Smooth muscle cell (in vitro differentiated cells): Measurements from ENCODE around the gene GRID1. TPM values are rescaled to one million over a fixed set of nuclear protein-coding genes. Genes with fewer than 3 reads are reported as not detected.

ENCODE experiments used
- DNase-seq: peaks from one replicate; lab custom pipeline; 2025; ENCODE audit not compliant: unreplicated experiment; lab: John Stamatoyannopoulos, UW
- H2AFZ ChIP-seq: fragments of 200-600 bp; sonication (generic); 2 replicates; pipeline ENCODE4 v1.6.0; 2016; ENCODE audit warnings: antibody characterized with exemption, low read depth, mild to moderate bottlenecking
- H3F3A ChIP-seq: fragments of 200-600 bp; sonication (generic); 2 replicates; pipeline ENCODE4 v1.6.0; 2017; ENCODE audit warnings: antibody characterized with exemption, low read depth
- H3K27ac ChIP-seq: fragments of 200-600 bp; sonication (generic); 2 replicates; pipeline ENCODE4 v1.5.1; 2016; ENCODE audit warnings: low read depth, mild to moderate bottlenecking
- H3K27me3 ChIP-seq: fragments of 200-600 bp; sonication (generic); 2 replicates; pipeline ENCODE4 v1.6.1; 2016; ENCODE audit warnings: low read depth, mild to moderate bottlenecking
- H3K36me3 ChIP-seq: fragments of 200-600 bp; sonication (generic); 2 replicates; pipeline ENCODE4 v1.5.1; 2016; ENCODE audit warnings: low read depth
- H3K4me1 ChIP-seq: fragments of 200-600 bp; sonication (generic); 2 replicates; pipeline ENCODE4 v1.5.1; 2016; ENCODE audit warnings: low read depth
- H3K4me2 ChIP-seq: fragments of 200-600 bp; sonication (generic); 2 replicates; pipeline ENCODE4 v1.6.0; 2016; ENCODE audit warnings: mild to moderate bottlenecking
- H3K4me3 ChIP-seq: fragments of 200-600 bp; sonication (generic); 2 replicates; pipeline ENCODE4 v1.5.1; 2016; ENCODE audit warnings: mild to moderate bottlenecking
- H3K79me2 ChIP-seq: fragments of 200-600 bp; sonication (generic); 2 replicates; pipeline ENCODE4 v1.6.0; 2016; ENCODE audit warnings: low read depth, mild to moderate bottlenecking
- H3K9ac ChIP-seq: fragments of 200-600 bp; sonication (generic); 2 replicates; pipeline ENCODE4 v1.6.0; 2016; ENCODE audit warnings: low read depth
- H3K9me3 ChIP-seq: fragments of 200-600 bp; sonication (generic); replicated peaks from 2 replicates; pipeline ENCODE4 v1.5.1; 2016; ENCODE audit warnings: low read depth
- H4K20me1 ChIP-seq: fragments of 200-600 bp; sonication (generic); 2 replicates; pipeline ENCODE4 v1.6.0; 2016; ENCODE audit warnings: low read depth
- WGBS: methylation state at CpG from one replicate; pipeline ENCODE4 v1.1.7; 2016; ENCODE audit warnings: low lambda C conversion rate; 5-methylcytosine and 5-hydroxymethylcytosine counted together
- polyA plus RNA-seq: library from polyadenylated mRNA; unstranded; fragments of >200 nt; fragmentation: Nextera tagmentation; extraction: Ambion mirVana; gene quantifications from 2 replicates; pipeline ENCODE4 v1.2.1, GENCODE V29; 2016
- total RNA-seq: library from RNA; depleted of rRNA; stranded (reverse); fragments of >200 nt; gene quantifications from 2 replicates; pipeline ENCODE4 v1.2.3, GENCODE V29; 2014
- TF ChIP-seq, protein P1 (sequence below): fragments of 200-600 bp; sonication (generic); IDR thresholded peaks from 2 replicates; pipeline ENCODE4 v1.5.1; 2017; ENCODE audit warnings: borderline replicate concordance, mild to moderate bottlenecking, antibody characterized with exemption; ENCODE audit not compliant: insufficient read depth, poor library complexity, severe bottlenecking

Gene GRID1
- total and polyA plus RNA-seq, 2 experiments from 2014 or later, result 4.4 to 7.4 TPM

DNA sequence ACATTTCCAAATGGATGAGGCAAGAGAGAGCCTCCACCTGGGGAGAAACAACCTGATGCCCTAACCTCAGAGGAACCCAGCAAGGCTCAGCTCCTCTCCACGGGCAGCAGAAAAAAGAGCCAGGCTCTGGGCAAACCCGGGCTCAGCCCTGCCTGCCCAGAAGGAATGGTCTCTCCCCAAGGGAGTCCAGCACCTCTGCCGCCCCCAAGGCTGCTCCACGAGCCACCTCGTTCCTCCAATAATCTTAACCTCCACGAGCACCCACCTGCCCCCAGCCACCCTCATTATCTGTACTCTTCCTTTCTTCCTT is 154.2 kb downstream of the GRID1 start:
- H2AFZ ChIP-seq, result no peak overlapping the region
- no peak overlapping the region for H3K4me3 ChIP-seq
- H3K4me1 ChIP-seq, result no peaks in the 10 kb centered on the region
- H3K36me3 ChIP-seq, result no peaks in the 10 kb centered on the region
- DNase-seq, result no peak
- H3F3A ChIP-seq, result no peaks in the 10 kb centered on the region
- no peak overlapping the region for H3K27ac ChIP-seq
- no peak overlapping the region for H3K9ac ChIP-seq
- H3K27me3 ChIP-seq, result no peaks in the 10 kb centered on the region
- 85% methylated on average over 6 of the region's 6 CpGs for WGBS
- H3K79me2 ChIP-seq, result no peaks in the 10 kb centered on the region
- no peaks in the 10 kb centered on the region for H3K9me3 ChIP-seq
- no peak overlapping the region for H3K4me2 ChIP-seq
- TF ChIP-seq, protein P1, sequence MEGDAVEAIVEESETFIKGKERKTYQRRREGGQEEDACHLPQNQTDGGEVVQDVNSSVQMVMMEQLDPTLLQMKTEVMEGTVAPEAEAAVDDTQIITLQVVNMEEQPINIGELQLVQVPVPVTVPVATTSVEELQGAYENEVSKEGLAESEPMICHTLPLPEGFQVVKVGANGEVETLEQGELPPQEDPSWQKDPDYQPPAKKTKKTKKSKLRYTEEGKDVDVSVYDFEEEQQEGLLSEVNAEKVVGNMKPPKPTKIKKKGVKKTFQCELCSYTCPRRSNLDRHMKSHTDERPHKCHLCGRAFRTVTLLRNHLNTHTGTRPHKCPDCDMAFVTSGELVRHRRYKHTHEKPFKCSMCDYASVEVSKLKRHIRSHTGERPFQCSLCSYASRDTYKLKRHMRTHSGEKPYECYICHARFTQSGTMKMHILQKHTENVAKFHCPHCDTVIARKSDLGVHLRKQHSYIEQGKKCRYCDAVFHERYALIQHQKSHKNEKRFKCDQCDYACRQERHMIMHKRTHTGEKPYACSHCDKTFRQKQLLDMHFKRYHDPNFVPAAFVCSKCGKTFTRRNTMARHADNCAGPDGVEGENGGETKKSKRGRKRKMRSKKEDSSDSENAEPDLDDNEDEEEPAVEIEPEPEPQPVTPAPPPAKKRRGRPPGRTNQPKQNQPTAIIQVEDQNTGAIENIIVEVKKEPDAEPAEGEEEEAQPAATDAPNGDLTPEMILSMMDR, result no peak
- H4K20me1 ChIP-seq, result peaks cover 49% of the 10 kb centered on the region

DNA sequence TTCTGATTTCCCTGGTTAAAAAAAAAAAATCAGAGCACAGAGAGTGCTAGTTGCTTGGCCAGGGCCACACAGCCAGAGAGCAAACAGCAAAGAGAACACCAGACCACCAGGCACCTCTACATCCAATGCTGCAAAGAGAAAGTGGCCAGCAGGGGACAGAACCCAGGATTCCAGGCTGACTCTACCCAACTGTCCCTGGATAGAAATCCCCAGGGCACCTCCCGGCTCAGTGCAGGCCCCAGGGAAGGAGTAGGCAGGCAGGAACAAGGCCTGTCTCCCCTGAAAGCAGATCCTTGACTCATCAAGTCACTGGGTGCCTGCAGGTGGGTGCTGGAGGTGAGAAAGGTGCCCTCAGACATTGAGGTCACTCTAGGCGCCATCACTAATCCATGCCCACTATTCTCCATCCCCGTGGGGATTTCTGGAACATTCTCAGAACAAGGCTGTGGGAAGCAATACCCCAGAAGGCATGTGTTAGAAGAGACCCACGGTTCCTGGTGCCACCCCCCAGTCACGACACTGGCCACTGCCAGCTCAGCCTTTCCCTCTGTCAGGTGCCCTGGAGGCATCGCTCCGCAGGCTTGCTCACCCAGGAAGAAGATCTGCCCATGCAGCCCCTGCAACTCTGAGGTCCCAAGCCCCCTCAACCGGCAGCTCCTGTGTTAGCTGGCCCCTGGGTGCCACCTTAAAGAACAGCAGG is 154.8 kb downstream of the GRID1 start:
- DNase-seq, result no peak
- H3K4me2 ChIP-seq, result no peak overlapping the region
- 94% methylated on average over 8 of the region's 8 CpGs for WGBS
- no peak overlapping the region for H3K4me3 ChIP-seq
- peaks cover 46% of the 10 kb centered on the region for H4K20me1 ChIP-seq
- H3K36me3 ChIP-seq, result no peaks in the 10 kb centered on the region
- no peaks in the 10 kb centered on the region for H3K4me1 ChIP-seq
- H3K79me2 ChIP-seq, result no peaks in the 10 kb centered on the region
- H3K27me3 ChIP-seq, result no peaks in the 10 kb centered on the region
- no peak overlapping the region for H2AFZ ChIP-seq
- H3K9ac ChIP-seq, result no peak overlapping the region
- no peaks in the 10 kb centered on the region for H3F3A ChIP-seq
- TF ChIP-seq, protein P1, result no peak
- H3K27ac ChIP-seq, result no peak overlapping the region
- no peaks in the 10 kb centered on the region for H3K9me3 ChIP-seq

DNA sequence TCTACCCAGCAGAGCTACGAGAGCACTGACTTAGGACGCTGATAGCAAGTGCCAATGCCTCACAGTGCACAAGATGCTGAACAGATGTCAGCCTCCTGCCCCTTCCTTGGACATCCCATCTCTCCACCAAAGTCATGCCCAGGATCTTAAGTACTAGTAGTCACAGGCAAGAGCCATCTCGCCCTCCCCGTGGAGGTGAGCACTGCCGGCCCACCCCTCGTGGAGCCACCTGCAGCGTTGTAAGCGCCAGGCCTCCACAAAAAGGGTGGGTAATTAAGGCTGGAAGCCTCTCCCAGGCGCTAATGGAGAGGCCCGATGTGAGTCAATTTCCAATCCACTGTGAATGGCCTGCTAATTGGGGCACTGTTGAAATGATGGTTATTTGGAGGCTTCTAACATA is 156.2 kb downstream of the GRID1 start:
- 94% methylated on average over 10 of the region's 10 CpGs for WGBS
- no peaks in the 10 kb centered on the region for H3K27me3 ChIP-seq
- no peaks in the 10 kb centered on the region for H3F3A ChIP-seq
- no peak overlapping the region for H3K4me3 ChIP-seq
- no peak overlapping the region for H3K4me2 ChIP-seq
- H4K20me1 ChIP-seq, result peaks cover 42% of the 10 kb centered on the region
- H3K36me3 ChIP-seq, result no peaks in the 10 kb centered on the region
- H2AFZ ChIP-seq, result no peak overlapping the region
- H3K79me2 ChIP-seq, result no peaks in the 10 kb centered on the region
- TF ChIP-seq, protein P1, result no peak
- DNase-seq, result no peak
- no peaks in the 10 kb centered on the region for H3K9me3 ChIP-seq
- no peak overlapping the region for H3K9ac ChIP-seq
- H3K4me1 ChIP-seq, result no peaks in the 10 kb centered on the region
- H3K27ac ChIP-seq, result no peak overlapping the region

DNA sequence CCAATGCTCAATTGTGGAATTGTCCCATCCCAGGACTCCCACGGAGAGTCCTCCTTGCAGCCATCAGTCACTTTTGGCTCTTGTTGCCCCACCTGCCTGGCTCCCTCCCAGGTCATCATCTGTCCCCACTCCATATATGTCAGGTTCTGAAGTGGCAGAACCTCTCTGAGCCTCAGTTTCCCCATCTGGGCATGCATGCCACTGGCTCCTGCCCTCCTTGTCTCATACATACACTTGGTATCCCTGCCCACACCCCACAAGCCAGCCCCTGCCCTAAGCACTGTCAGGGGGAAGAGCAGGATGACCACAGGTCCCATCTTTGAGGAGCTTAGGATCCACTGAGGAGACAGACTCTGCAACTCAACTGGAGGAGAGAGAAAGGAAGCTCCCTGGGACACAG is 156.9 kb downstream of the GRID1 start:
- no peaks in the 10 kb centered on the region for H3K9me3 ChIP-seq
- H3K79me2 ChIP-seq, result no peaks in the 10 kb centered on the region
- H3K36me3 ChIP-seq, result no peaks in the 10 kb centered on the region
- no peaks in the 10 kb centered on the region for H3K4me1 ChIP-seq
- DNase-seq, result no peak
- WGBS, result 93% methylated on average over 1 of the region's 1 CpG
- no peak overlapping the region for H3K4me2 ChIP-seq
- no peaks in the 10 kb centered on the region for H3K27me3 ChIP-seq
- H3K9ac ChIP-seq, result no peak overlapping the region
- H3K4me3 ChIP-seq, result no peak overlapping the region
- no peaks in the 10 kb centered on the region for H3F3A ChIP-seq
- TF ChIP-seq, protein P1, result no peak
- peaks cover 42% of the 10 kb centered on the region for H4K20me1 ChIP-seq
- no peak overlapping the region for H3K27ac ChIP-seq
- H2AFZ ChIP-seq, result no peak overlapping the region
